Prostate gland (tissue), 2 donors: Measurements from ENCODE around the gene FHIT.

Experiments used
- POLR2A ChIP-seq: fragments of 450-650 bp; IDR thresholded peaks from one replicate; pipeline ENCODE4 v1.6.1; 2016; ENCODE audit warnings: antibody characterized with exemption, mild to moderate bottlenecking
- TF ChIP-seq, protein P1 (sequence below), 4 experiments: fragments of 200-600 bp in 2 of 4; fragments of 450-650 bp in 2 of 4; sonication (generic) in 2 of 4; IDR thresholded peaks; 1 replicate in 3 of 4; 2 replicates in 1 of 4; pipeline ENCODE4 v1.5.1; 2016 to 2019; ENCODE audit warnings: antibody characterized with exemption in 4 of 4, mild to moderate bottlenecking in 2 of 4, moderate library complexity in 2 of 4

DNA sequence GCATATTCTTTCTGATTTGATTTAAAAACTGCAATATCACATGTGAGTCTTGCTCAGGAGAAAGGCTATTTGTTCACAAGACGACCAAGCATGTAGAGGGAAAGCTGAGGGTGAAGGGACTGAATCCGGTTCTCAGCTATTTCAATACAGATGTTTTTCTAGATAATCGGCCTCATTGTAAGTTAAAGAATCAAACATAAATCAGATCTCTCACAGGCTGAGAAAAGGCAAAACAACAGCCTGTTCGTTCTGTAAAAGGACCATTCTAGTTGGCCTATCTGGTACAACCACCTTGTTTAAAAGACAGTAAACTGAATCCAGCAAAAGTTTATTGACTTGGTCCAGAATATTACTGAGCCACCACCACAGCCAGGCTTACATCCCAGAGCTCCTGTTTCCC lies 1155.7 kb downstream of the FHIT start:
- TF ChIP-seq, protein P1, sequence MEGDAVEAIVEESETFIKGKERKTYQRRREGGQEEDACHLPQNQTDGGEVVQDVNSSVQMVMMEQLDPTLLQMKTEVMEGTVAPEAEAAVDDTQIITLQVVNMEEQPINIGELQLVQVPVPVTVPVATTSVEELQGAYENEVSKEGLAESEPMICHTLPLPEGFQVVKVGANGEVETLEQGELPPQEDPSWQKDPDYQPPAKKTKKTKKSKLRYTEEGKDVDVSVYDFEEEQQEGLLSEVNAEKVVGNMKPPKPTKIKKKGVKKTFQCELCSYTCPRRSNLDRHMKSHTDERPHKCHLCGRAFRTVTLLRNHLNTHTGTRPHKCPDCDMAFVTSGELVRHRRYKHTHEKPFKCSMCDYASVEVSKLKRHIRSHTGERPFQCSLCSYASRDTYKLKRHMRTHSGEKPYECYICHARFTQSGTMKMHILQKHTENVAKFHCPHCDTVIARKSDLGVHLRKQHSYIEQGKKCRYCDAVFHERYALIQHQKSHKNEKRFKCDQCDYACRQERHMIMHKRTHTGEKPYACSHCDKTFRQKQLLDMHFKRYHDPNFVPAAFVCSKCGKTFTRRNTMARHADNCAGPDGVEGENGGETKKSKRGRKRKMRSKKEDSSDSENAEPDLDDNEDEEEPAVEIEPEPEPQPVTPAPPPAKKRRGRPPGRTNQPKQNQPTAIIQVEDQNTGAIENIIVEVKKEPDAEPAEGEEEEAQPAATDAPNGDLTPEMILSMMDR (IDR thresholded peaks at IDR 0.05): no peak
- TF ChIP-seq POLR2A: no peak
